A549 treated with DMSO at 1 μM for 4 hours (cell line): ENCODE measurements around the gene AKT3. TPM values are rescaled to one million over a fixed set of nuclear protein-coding genes. Genes with fewer than 3 reads are reported as not detected.

ENCODE experiments used
- total RNA-seq: library from RNA; stranded (reverse); fragments of 200-300 nt; extraction: Qiagen RNA extraction; gene quantifications from 5 replicates; pipeline ENCODE4 v1.2.3, GENCODE V29; 2022; ENCODE audit warnings: low read depth

The AKT3 gene
- 18.4 to 34.0 TPM (median 25.9 TPM) in 5 replicates for total RNA-seq

GRCh38 chr1:243850202-243850451, at the start of gene AKT3:
Gene AKT3 (minus strand): TSS chr1:243850243. CDS start chr1:243843170, 7,073 bp downstream.

Other genes starting within 250 kb of the AKT3 start
- 4.3 to 6.0 TPM (median 5.3 TPM) in 5 replicates for gene ZBTB18, start 201.0 kb upstream of the AKT3 start, total RNA-seq